AG09319 (cell line): ENCODE results near the gene SHANK3.
"Not testable (repeated sequence)": the region's sequence is repeated elsewhere in the genome, so short reads cannot be mapped to it uniquely, and the experiment has no call there.

Experiments
- DNase-seq: peaks from one replicate; pipeline ENCODE4 v3.0.0-alpha.2; 2010; ENCODE audit warnings: low read depth; ENCODE audit errors: extremely low read depth
- TF ChIP-seq, protein P1 (sequence below): IDR thresholded peaks from 2 replicates; pipeline ENCODE4 v1.5.1; 2011; ENCODE audit warnings: low read depth, mild to moderate bottlenecking, inconsistent platforms, low read length, moderate library complexity

The SHANK3 gene

DNA sequence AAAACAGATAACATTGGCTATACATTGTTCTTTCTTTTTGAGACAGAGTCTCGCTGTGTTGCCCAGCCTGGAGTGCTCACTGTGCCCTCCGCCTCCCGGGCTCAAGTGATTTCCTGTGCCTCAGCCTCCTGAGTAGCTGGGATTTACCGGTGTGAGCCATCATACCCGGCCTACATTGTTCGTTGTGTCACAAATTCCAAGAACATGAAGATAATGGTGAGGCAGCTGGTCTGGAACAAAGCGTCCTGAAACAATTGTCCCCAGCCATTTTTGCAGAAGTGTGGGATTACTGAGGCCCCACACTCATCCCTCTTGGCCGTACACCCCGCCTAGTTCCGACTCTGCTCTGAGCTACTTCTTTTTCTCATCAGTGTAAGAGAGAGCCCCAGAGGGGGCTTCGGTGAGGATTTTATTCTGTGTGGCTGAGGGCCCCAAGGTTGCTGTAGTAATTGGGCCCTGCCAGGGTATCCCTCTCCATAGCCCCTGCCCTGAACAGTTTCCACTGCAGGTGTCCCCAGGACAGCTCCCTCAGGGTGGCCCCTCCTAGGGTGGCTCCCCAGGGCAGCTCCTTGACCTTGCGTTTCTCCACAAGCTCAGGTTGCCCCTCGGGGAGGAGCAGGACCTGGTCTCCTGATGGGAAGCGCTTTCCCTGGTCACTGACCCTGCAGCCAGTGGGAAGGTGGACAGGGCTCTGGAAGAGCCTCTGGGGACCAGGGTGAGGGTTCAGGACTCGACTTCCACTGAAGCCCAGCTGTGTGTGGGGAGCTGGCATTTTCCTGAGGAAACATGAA, 31.6 kb upstream of the SHANK3 start:
- DNase-seq, result no peak
- TF ChIP-seq, protein P1, sequence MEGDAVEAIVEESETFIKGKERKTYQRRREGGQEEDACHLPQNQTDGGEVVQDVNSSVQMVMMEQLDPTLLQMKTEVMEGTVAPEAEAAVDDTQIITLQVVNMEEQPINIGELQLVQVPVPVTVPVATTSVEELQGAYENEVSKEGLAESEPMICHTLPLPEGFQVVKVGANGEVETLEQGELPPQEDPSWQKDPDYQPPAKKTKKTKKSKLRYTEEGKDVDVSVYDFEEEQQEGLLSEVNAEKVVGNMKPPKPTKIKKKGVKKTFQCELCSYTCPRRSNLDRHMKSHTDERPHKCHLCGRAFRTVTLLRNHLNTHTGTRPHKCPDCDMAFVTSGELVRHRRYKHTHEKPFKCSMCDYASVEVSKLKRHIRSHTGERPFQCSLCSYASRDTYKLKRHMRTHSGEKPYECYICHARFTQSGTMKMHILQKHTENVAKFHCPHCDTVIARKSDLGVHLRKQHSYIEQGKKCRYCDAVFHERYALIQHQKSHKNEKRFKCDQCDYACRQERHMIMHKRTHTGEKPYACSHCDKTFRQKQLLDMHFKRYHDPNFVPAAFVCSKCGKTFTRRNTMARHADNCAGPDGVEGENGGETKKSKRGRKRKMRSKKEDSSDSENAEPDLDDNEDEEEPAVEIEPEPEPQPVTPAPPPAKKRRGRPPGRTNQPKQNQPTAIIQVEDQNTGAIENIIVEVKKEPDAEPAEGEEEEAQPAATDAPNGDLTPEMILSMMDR, result no peak

DNA sequence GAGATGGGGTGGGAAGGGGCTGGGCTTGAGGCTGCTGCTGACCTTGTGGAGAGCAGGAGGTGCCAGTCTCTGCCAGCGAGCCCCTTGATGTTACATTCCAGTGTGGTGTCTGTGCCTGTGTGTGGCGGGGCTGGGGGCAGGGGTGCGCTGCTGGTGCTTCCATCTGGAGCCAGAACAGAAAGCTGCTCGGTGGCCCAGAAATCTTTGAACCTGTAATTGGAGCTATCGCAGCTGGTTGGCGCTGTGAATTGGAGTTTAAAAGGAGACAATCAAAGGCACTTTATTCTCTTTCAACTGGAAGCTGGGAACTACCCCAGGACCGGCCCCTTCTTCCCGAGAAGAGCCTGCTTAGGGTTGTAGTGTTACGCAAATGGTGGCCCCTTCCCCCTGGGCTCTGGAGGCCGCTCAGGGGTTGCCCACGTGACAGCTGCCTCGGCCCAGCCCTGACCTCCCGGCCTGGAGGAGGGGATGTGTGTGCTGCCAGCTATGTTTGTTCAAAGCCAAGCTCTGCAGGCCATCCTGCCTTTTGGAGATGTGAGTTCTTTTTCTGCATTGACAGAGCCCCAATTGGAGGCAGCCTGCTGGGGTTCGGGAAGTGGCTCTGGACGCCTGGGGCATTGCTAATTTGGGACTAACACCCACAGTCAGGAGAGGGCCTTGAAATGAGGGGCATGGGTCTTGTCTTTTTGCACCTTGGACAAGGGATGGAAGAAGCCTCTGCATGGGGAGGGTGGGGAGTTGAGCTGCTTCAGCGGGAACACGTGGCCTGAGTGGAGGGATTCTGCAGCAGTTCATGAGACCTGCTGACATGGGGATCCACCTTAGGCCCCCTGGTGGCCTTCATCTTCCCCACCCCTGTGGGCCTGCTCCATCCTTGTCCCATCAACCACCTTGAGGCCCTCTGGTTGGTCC, 30.7 kb upstream of the SHANK3 start:
- TF ChIP-seq, protein P1, result peak; percentile 41
- no peak for DNase-seq

GRCh38 chr22:50643021-50643820, 29.4 kb upstream of the SHANK3 start:
- DNase-seq, result not testable (repeated sequence)

DNA sequence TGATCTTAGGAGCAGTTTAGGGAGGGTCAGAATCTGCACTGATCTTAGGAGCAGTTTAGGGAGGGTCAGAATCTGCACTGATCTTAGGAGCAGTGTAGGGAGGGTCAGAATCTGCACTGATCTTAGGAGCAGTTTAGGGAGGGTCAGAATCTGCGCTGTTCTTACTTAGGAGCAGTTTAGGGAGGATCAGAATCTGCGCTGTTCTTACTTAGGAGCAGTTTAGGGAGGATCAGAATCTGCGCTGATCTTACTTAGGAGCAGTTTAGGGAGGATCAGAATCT, 28.9 kb upstream of the SHANK3 start:
- DNase-seq, result not testable (repeated sequence)

DNA sequence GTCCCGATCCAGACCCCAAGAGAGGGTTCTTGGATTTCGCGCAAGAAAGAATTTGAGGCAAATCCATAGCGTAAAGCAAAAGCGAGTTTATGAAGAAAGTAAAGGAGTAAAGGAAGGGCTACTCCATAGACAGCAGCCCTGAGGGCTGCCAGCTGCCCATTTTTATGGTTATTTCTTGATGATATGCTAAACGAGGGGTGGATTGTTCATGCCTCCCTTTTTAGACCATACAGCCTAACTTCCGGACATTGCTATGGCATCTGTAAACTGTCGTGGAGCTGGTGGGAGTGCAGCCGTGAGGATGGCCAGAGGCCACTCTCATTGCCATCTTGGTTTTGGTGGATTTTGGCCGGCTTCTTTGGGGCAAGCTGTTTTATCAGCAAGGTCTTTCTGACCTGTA, 19.4 kb upstream of the SHANK3 start:
- TF ChIP-seq, protein P1, result no peak
- no peak for DNase-seq

GRCh38 chr22:50654664-50655063, 18.0 kb upstream of the SHANK3 start:
- DNase-seq, result not testable (repeated sequence)

DNA sequence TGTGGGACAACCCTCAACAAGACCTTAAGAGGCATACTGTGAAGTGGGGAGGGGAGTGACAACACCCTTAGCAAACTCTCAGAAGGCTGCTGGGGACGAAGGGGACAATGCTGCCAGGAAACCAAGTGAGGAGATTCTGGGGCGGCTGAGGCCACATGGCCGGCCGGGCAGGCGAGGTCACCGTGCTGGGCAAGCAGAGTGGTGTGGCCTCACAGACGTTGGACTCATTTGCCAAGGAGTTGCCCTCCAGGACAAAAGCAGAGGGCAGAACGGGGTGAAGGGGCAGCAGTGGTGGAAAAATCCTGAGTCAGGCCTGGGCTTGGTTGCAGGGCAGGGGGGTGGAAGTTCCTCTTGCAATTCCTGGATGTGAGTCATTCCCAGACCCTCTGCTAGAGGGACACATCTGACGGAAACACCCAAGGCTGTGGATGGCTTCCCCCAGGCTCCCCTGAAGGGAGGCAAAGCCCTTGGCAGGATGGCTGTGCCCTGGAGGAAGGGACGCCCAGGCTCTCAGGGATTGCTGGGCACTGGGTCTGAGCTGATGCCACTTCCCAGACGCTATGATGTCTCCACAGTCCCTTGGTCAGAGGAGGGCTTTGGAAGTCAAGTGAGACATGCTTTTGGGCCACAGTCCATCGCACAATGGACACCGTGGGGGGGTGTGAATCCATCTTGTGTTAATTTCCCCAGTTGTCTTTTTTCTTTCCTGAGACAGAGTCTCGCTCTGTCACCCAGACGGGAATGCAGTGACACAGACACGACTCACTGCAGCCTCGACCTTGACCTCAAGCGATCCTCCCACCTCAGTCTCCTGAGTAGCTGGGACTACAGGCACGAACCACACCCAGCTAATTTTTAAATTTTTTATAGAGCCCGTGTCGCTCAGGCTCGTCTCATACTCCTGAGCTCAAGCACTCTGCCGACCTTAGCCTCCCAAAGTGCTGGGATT, 16.2 kb upstream of the SHANK3 start:
- TF ChIP-seq, protein P1, result no peak
- no peak for DNase-seq

- no peak for DNase-seq
- TF ChIP-seq, protein P1, result no peak
These were observed 14.7 kb upstream of the SHANK3 start for GRCh38 chr22:50657925-50658324.

DNA sequence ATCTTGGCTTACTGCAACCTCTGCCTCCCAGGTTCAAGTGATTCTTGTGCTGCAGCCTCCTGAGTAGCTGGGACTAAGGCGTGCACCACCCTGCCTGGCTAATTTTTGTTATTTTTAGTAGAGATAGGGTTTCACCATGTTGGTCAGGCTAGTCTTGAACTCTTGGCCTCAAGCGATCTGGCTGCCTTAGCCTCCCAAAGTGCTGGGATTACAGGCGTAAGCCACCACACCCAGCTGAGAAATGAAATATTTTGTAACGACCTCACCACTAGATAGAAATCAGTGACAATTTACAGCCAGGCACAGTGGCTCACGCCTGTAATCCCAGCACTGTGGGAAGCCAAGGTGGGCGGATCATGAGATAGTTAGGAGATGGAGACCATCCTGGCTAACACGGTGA, 12.9 kb upstream of the SHANK3 start:
- not testable (repeated sequence) for DNase-seq
